Activated naive CD8-positive, alpha-beta T cell treated with anti-CD3 and anti-CD28 coated beads, Interleukin-2, amount 50 U/mL, for 24 hours (primary cell): Measurements from ENCODE around the gene TXNDC17.
"Not testable (repeated sequence)": the region's sequence is repeated elsewhere in the genome, so short reads cannot be mapped to it uniquely, and the experiment has no call there.

Source experiments
- ATAC-seq: fragments of 150-1000 bp; cut with Tn5 transposase; one replicate; pipeline ENCODE4 v1.10.0; 2021
- DNase-seq: peaks from one replicate; pipeline ENCODE4 v3.0.0; 2021
- H3K27ac Mint-ChIP-seq: one replicate; pipeline ENCODE4 v1.8.0; 2021; ENCODE audit warnings: mild to moderate bottlenecking, mixed read lengths
- H3K27me3 Mint-ChIP-seq: one replicate; pipeline ENCODE4 v1.8.0; 2021; ENCODE audit warnings: mixed read lengths
- H3K36me3 Mint-ChIP-seq: one replicate; pipeline ENCODE4 v1.8.0; 2021; ENCODE audit warnings: low read depth, mixed read lengths
- H3K4me1 Mint-ChIP-seq: one replicate; pipeline ENCODE4 v1.8.0; 2021; ENCODE audit warnings: mixed read lengths
- H3K4me3 Mint-ChIP-seq: one replicate; pipeline ENCODE4 v1.8.0; 2021; ENCODE audit warnings: mild to moderate bottlenecking, moderate library complexity, mixed read lengths
- H3K9me3 Mint-ChIP-seq: one replicate; pipeline ENCODE4 v1.8.0; 2021; ENCODE audit warnings: mixed read lengths

The TXNDC17 gene

GRCh38 chr17:6642592-6642991 lies 1.7 kb downstream of the TXNDC17 start:
- H3K27ac Mint-ChIP-seq: peak overlapping the region; percentile 99
- no peaks in the 10 kb centered on the region for H3K9me3 Mint-ChIP-seq
- no peak for DNase-seq
- peak overlapping the region; percentile 96 for H3K4me3 Mint-ChIP-seq
- ATAC-seq: no peak
- H3K27me3 Mint-ChIP-seq: no peaks in the 10 kb centered on the region
- peaks cover 37% of the 10 kb centered on the region for H3K36me3 Mint-ChIP-seq
- H3K4me1 Mint-ChIP-seq: peaks cover 64% of the 10 kb centered on the region

GRCh38 chr17:6643451-6644125 lies 2.7 kb downstream of the TXNDC17 start:
- ATAC-seq: no peak
- H3K4me3 Mint-ChIP-seq: peak overlapping the region; percentile 37
- DNase-seq: no peak
- peak overlapping the region; percentile 99 for H3K27ac Mint-ChIP-seq
- H3K9me3 Mint-ChIP-seq: no peaks in the 10 kb centered on the region
- H3K4me1 Mint-ChIP-seq: peaks cover 66% of the 10 kb centered on the region
- no peaks in the 10 kb centered on the region for H3K27me3 Mint-ChIP-seq
- H3K36me3 Mint-ChIP-seq: peaks cover 46% of the 10 kb centered on the region

GRCh38 chr17:6648181-6648580 lies 7.3 kb downstream of the TXNDC17 start:
- Mint-ChIP-seq H3K4me3 (no peak overlapping the region), H3K27ac (no peak overlapping the region), H3K9me3 (no peaks in the 10 kb centered on the region), H3K4me1 (peaks cover 68% of the 10 kb centered on the region), H3K36me3 (peaks cover 41% of the 10 kb centered on the region), H3K27me3 (no peaks in the 10 kb centered on the region)
- DNase-seq (no peak), ATAC-seq (no peak)

- H3K36me3 Mint-ChIP-seq: peaks cover 24% of the 10 kb centered on the region
- no peaks in the 10 kb centered on the region for H3K9me3 Mint-ChIP-seq
- H3K27ac Mint-ChIP-seq: peak within 1 kb of the TSS; percentile 100
- ATAC-seq (peak; percentile 98), DNase-seq (peak; percentile 97)
- peaks cover 6% of the 10 kb centered on the region for H3K27me3 Mint-ChIP-seq
- H3K4me3 Mint-ChIP-seq: peak within 1 kb of the TSS; percentile 99
- peaks cover 59% of the 10 kb centered on the region for H3K4me1 Mint-ChIP-seq
Observed at GRCh38 chr17:6651354-6651918, 10.6 kb downstream of the TXNDC17 start, which contains the start of the genes C17orf100 and MED31. Gene C17orf100 (plus strand): TSS chr17:6651762. CDS start chr17:6651914, 152 bp downstream. Gene MED31 (minus strand): TSS chr17:6651605. CDS start chr17:6651528, 77 bp downstream.

- Mint-ChIP-seq H3K27ac (peak overlapping the region; percentile 46), H3K4me1 (peaks cover 56% of the 10 kb centered on the region), H3K36me3 (peaks cover 24% of the 10 kb centered on the region), H3K27me3 (peaks cover 6% of the 10 kb centered on the region), H3K9me3 (no peaks in the 10 kb centered on the region), H3K4me3 (peak overlapping the region; percentile 59)
- ATAC-seq (peak; percentile 20), DNase-seq (peak; percentile 41)
Observed at GRCh38 chr17:6651919-6652452, 11.1 kb downstream of the TXNDC17 start.

- Mint-ChIP-seq H3K27ac (no peak overlapping the region), H3K4me1 (peaks cover 48% of the 10 kb centered on the region), H3K36me3 (peaks cover 8% of the 10 kb centered on the region), H3K9me3 (no peaks in the 10 kb centered on the region), H3K4me3 (peak overlapping the region; percentile 65), H3K27me3 (peaks cover 6% of the 10 kb centered on the region)
- DNase-seq: no peak
- ATAC-seq: no peak
Observed at GRCh38 chr17:6654841-6655731, 14.2 kb downstream of the TXNDC17 start.

GRCh38 chr17:6655732-6656361 lies 15.0 kb downstream of the TXNDC17 start:
- H3K27me3 Mint-ChIP-seq, H3K27ac Mint-ChIP-seq, H3K9me3 Mint-ChIP-seq, ATAC-seq, H3K36me3 Mint-ChIP-seq, DNase-seq: not testable (repeated sequence)
- peak overlapping the region; percentile 77 for H3K4me3 Mint-ChIP-seq
- peaks cover 50% of the 10 kb centered on the region for H3K4me1 Mint-ChIP-seq

GRCh38 chr17:6656797-6657632 lies 16.2 kb downstream of the TXNDC17 start:
- not testable (repeated sequence) for H3K27me3 Mint-ChIP-seq, H3K9me3 Mint-ChIP-seq, H3K36me3 Mint-ChIP-seq
- ATAC-seq: peak; percentile 71
- peak; percentile 49 for DNase-seq
- Mint-ChIP-seq H3K27ac (peak overlapping the region; percentile 5), H3K4me1 (peaks cover 54% of the 10 kb centered on the region), H3K4me3 (peak overlapping the region; percentile 77)

GRCh38 chr17:6657633-6658287 lies 16.9 kb downstream of the TXNDC17 start:
- Mint-ChIP-seq H3K9me3 (no peaks in the 10 kb centered on the region), H3K4me1 (peaks cover 46% of the 10 kb centered on the region), H3K36me3 (peaks cover 5% of the 10 kb centered on the region), H3K27ac (peak overlapping the region; percentile 5), H3K4me3 (peak overlapping the region; percentile 77), H3K27me3 (peaks cover 6% of the 10 kb centered on the region)
- no peak for DNase-seq
- no peak for ATAC-seq

GRCh38 chr17:6658411-6658810 lies 17.6 kb downstream of the TXNDC17 start:
- H3K36me3 Mint-ChIP-seq, DNase-seq, H3K9me3 Mint-ChIP-seq, H3K27ac Mint-ChIP-seq, H3K27me3 Mint-ChIP-seq, ATAC-seq, H3K4me3 Mint-ChIP-seq: not testable (repeated sequence)
- H3K4me1 Mint-ChIP-seq: peaks cover 40% of the 10 kb centered on the region

- DNase-seq: no peak
- Mint-ChIP-seq H3K27me3 (peaks cover 6% of the 10 kb centered on the region), H3K27ac (no peak overlapping the region)
Observed at GRCh38 chr17:6660101-6660500, 19.2 kb downstream of the TXNDC17 start.

GRCh38 chr17:6660805-6661463 lies 20.1 kb downstream of the TXNDC17 start:
- H3K27me3 Mint-ChIP-seq: no peaks in the 10 kb centered on the region
- no peak overlapping the region for H3K27ac Mint-ChIP-seq
- no peaks in the 10 kb centered on the region for H3K36me3 Mint-ChIP-seq
- peaks cover 31% of the 10 kb centered on the region for H3K4me1 Mint-ChIP-seq
- DNase-seq (no peak), ATAC-seq (peak; percentile 45)
- H3K9me3 Mint-ChIP-seq: no peaks in the 10 kb centered on the region
- H3K4me3 Mint-ChIP-seq: no peak overlapping the region

More at GRCh38 chr17:6660101-6660500, 19.2 kb downstream of the TXNDC17 start:
- Mint-ChIP-seq H3K36me3 (no peaks in the 10 kb centered on the region), H3K4me3 (no peak overlapping the region), H3K9me3 (no peaks in the 10 kb centered on the region), H3K4me1 (peaks cover 35% of the 10 kb centered on the region)
- ATAC-seq: no peak
